ENCODE data around the gene POLK.
A peak's percentile ranks its signal among the peaks of the same experiment; 100 is the strongest.

The POLK gene

GRCh38 chr5:75507841-75508240 lies 3.9 kb upstream of the POLK start:
- H3K9ac ChIP-seq: no peak overlapping the region
- no peaks in the 10 kb centered on the region for H3K36me3 ChIP-seq (ENCODE audit: insufficient read depth)
- H3K27ac ChIP-seq: no peak overlapping the region
- peaks cover 23% of the 10 kb centered on the region for H3K4me1 ChIP-seq (ENCODE audit: low read depth, poor library complexity, severe bottlenecking)
- no peaks in the 10 kb centered on the region for H3K27me3 ChIP-seq (ENCODE audit: insufficient read depth, low read depth)
- peaks cover 60% of the 10 kb centered on the region for H3K79me2 ChIP-seq (ENCODE audit: insufficient read depth, low read depth)
- no peak for TF ChIP-seq CTCF (conservative IDR thresholded peaks at IDR 0.05; ENCODE audit: low read depth, low read length)
- H2AFZ ChIP-seq (ENCODE audit: low read depth): no peak overlapping the region
- H4K20me1 ChIP-seq (ENCODE audit: insufficient read depth): 0 out of 2 replicates have a peak, but pooled peaks cover 13% of the 10 kb centered on the region
- H3K4me2 ChIP-seq: no peak overlapping the region
- H3K4me3 ChIP-seq (IDR thresholded peaks at IDR 0.05; ENCODE audit: insufficient read depth, low read depth, low read length): no peak overlapping the region

DNA sequence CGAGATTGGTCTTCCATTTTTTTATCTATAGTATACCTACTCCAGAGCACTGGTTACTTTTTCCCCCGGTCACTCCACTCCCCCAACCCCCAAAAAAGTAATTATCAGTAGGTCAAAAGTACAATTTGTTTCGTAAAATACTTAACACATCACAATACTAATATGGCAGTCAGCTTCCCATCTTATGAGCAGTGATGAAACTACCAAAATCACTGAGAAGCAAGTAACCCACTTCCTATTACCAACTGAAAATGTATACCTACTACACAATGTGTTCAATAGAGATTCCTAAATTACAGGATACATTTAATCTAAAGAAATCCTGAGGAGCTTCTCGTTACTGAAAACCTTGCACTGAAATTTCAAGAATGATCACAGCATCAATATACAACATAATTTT lies 2.1 kb upstream of the POLK start:
- no peak for TF ChIP-seq CTCF (conservative IDR thresholded peaks at IDR 0.05; ENCODE audit: low read depth, low read length)
- Histone ChIP-seq H3K79me2 (ENCODE audit: insufficient read depth, low read depth) (peaks cover 68% of the 10 kb centered on the region), H3K4me1 (ENCODE audit: low read depth, poor library complexity, severe bottlenecking) (peaks cover 36% of the 10 kb centered on the region), H3K27ac (no peak overlapping the region), H3K4me2 (peak overlapping the region; percentile 91), H4K20me1 (ENCODE audit: insufficient read depth) (0 out of 2 replicates have a peak, but pooled peaks cover 13% of the 10 kb centered on the region), H3K36me3 (ENCODE audit: insufficient read depth) (no peaks in the 10 kb centered on the region), H3K9ac (no peak overlapping the region), H3K4me3 (IDR thresholded peaks at IDR 0.05; ENCODE audit: insufficient read depth, low read depth, low read length) (no peak overlapping the region), H2AFZ (ENCODE audit: low read depth) (no peak overlapping the region), H3K27me3 (ENCODE audit: insufficient read depth, low read depth) (no peaks in the 10 kb centered on the region)

GRCh38 chr5:75509956-75510355 lies 1.7 kb upstream of the POLK start:
- 0 out of 2 replicates have a peak, but pooled peaks cover 13% of the 10 kb centered on the region for H4K20me1 ChIP-seq (ENCODE audit: insufficient read depth)
- H3K4me2 ChIP-seq: peak overlapping the region; percentile 91
- TF ChIP-seq CTCF (conservative IDR thresholded peaks at IDR 0.05; ENCODE audit: low read depth, low read length): no peak
- H3K4me1 ChIP-seq (ENCODE audit: low read depth, poor library complexity, severe bottlenecking): peaks cover 36% of the 10 kb centered on the region
- H3K27ac ChIP-seq: no peak overlapping the region
- peaks cover 69% of the 10 kb centered on the region for H3K79me2 ChIP-seq (ENCODE audit: insufficient read depth, low read depth)
- no peak overlapping the region for H2AFZ ChIP-seq (ENCODE audit: low read depth)
- H3K27me3 ChIP-seq (ENCODE audit: insufficient read depth, low read depth): no peaks in the 10 kb centered on the region
- H3K9ac ChIP-seq: peak overlapping the region; percentile 57; the same call in 1 of the 2 replicates
- H3K4me3 ChIP-seq (IDR thresholded peaks at IDR 0.05; ENCODE audit: insufficient read depth, low read depth, low read length): peak overlapping the region; percentile 56
- no peaks in the 10 kb centered on the region for H3K36me3 ChIP-seq (ENCODE audit: insufficient read depth)

- no peaks in the 10 kb centered on the region for H3K36me3 ChIP-seq (ENCODE audit: insufficient read depth)
- H3K4me3 ChIP-seq (IDR thresholded peaks at IDR 0.05; ENCODE audit: insufficient read depth, low read depth, low read length): peak overlapping the region; percentile 56
- H3K27me3 ChIP-seq (ENCODE audit: insufficient read depth, low read depth): no peaks in the 10 kb centered on the region
- H3K4me2 ChIP-seq: peak overlapping the region; percentile 91
- TF ChIP-seq CTCF (conservative IDR thresholded peaks at IDR 0.05; ENCODE audit: low read depth, low read length): no peak
- peaks cover 74% of the 10 kb centered on the region for H3K79me2 ChIP-seq (ENCODE audit: insufficient read depth, low read depth)
- peak overlapping the region; percentile 57; the same call in 1 of the 2 replicates for H3K9ac ChIP-seq
- H3K27ac ChIP-seq: no peak overlapping the region; the same call in 1 of the 2 replicates
- H3K4me1 ChIP-seq (ENCODE audit: low read depth, poor library complexity, severe bottlenecking): peaks cover 36% of the 10 kb centered on the region
- H4K20me1 ChIP-seq (ENCODE audit: insufficient read depth): 0 out of 2 replicates have a peak, but pooled peaks cover 13% of the 10 kb centered on the region
- H2AFZ ChIP-seq (ENCODE audit: low read depth): peak overlapping the region; percentile 76; the same call in 1 of the 2 replicates
Observed at GRCh38 chr5:75510417-75510835, 1.3 kb upstream of the POLK start.

All from KMS-11 (cell line).